GM18526 (cell line): ENCODE data around the gene TSPAN9.

Source experiments
- POLR2A ChIP-seq: IDR thresholded peaks from 3 replicates; pipeline ENCODE4 v1.6.1; 2011; ENCODE audit not compliant: insufficient read length; ENCODE audit errors: extremely low read depth

The TSPAN9 gene

GRCh38 chr12:3117591-3118015 is 40.4 kb downstream of the TSPAN9 start:
- TF ChIP-seq POLR2A, result no peak

GRCh38 chr12:3119192-3119755 is 42.1 kb downstream of the TSPAN9 start:
- TF ChIP-seq POLR2A, result no peak

- TF ChIP-seq POLR2A, result no peak
These were observed 42.8 kb downstream of the TSPAN9 start for GRCh38 chr12:3119756-3120601.

- no peak for TF ChIP-seq POLR2A
These were observed 43.5 kb downstream of the TSPAN9 start for GRCh38 chr12:3120701-3121100.

GRCh38 chr12:3122841-3123678 is 45.9 kb downstream of the TSPAN9 start:
- no peak for TF ChIP-seq POLR2A

- TF ChIP-seq POLR2A, result no peak
These were observed 46.5 kb downstream of the TSPAN9 start for GRCh38 chr12:3123729-3124128.

GRCh38 chr12:3124917-3125316 is 47.7 kb downstream of the TSPAN9 start:
- TF ChIP-seq POLR2A, result no peak

- no peak for TF ChIP-seq POLR2A
These were observed 48.5 kb downstream of the TSPAN9 start for GRCh38 chr12:3125674-3126073.

- no peak for TF ChIP-seq POLR2A
These were observed 50.7 kb downstream of the TSPAN9 start for GRCh38 chr12:3127832-3128231.

GRCh38 chr12:3128498-3129293 is 51.5 kb downstream of the TSPAN9 start:
- no peak for TF ChIP-seq POLR2A

- no peak for TF ChIP-seq POLR2A
These were observed 52.3 kb downstream of the TSPAN9 start for GRCh38 chr12:3129301-3130056.

- TF ChIP-seq POLR2A, result no peak
These were observed 53.1 kb downstream of the TSPAN9 start for GRCh38 chr12:3130057-3130830.

- TF ChIP-seq POLR2A, result no peak
These were observed 54.0 kb downstream of the TSPAN9 start for GRCh38 chr12:3131129-3131528.
